ENCODE results near the gene NLRC5.

Gene NLRC5

GRCh38 chr16:57026778-57027062 lies 37.4 kb downstream of the NLRC5 start:
- H3K4me1 ChIP-seq (ENCODE audit: control insufficient read depth, insufficient read depth, low read length, poor library complexity, severe bottlenecking), result no peaks in the 10 kb centered on the region
- H3K36me3 ChIP-seq (ENCODE audit: control insufficient read depth, insufficient read depth, low read length), result no peaks in the 10 kb centered on the region
- no peak overlapping the region for H3K27ac ChIP-seq (ENCODE audit: low read depth, low read length, severe bottlenecking)
- H3K9me3 ChIP-seq (ENCODE audit: control insufficient read depth, low read length), result no peaks in the 10 kb centered on the region
- H3K4me3 ChIP-seq (ENCODE audit: extremely low read depth, insufficient read depth, low read length, poor library complexity, severe bottlenecking), result no peak overlapping the region
- 80 to 90% methylated on average over 1 of the region's 3 CpGs for WGBS, 2 experiments (ENCODE audit: insufficient coverage in 2 of 2)

- Histone ChIP-seq H3K36me3 (ENCODE audit: control insufficient read depth, insufficient read depth, low read length) (no peaks in the 10 kb centered on the region), H3K9me3 (ENCODE audit: control insufficient read depth, low read length) (no peaks in the 10 kb centered on the region), H3K27ac (ENCODE audit: low read depth, low read length, severe bottlenecking) (no peak overlapping the region), H3K4me3 (ENCODE audit: extremely low read depth, insufficient read depth, low read length, poor library complexity, severe bottlenecking) (no peak overlapping the region), H3K4me1 (ENCODE audit: control insufficient read depth, insufficient read depth, low read length, poor library complexity, severe bottlenecking) (no peaks in the 10 kb centered on the region)
- 82% methylated on average over 2 of the region's 2 CpGs; no CpG with 5 or more reads in 1 of the 2 experiments for WGBS, 2 experiments (ENCODE audit: insufficient coverage in 2 of 2)
These were observed 37.7 kb downstream of the NLRC5 start for GRCh38 chr16:57027067-57027466.

DNA sequence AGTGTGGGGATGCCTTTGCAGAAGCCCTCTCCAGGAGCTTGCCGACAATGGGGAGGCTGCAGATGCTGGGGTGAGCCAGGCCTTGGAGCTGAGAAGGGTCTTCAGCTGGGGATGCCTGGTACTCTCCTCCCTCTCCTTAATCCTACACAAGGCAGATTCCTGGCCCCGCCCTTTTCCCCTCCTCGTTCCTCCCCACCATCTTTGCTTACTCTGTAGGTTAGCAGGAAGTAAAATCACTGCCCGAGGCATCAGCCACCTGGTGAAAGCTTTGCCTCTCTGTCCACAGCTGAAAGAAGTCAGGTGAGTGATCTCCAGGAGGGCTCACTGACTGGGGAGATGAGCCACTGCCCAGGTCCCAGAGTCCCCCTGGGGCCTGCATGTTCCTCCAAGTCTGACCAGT lies 38.7 kb downstream of the NLRC5 start:
- H3K9me3 ChIP-seq (ENCODE audit: control insufficient read depth, low read length), result no peaks in the 10 kb centered on the region
- 75 to 100% methylated on average over 1 to 3 of the region's 4 CpGs for WGBS, 2 experiments (ENCODE audit: insufficient coverage in 2 of 2)
- H3K4me3 ChIP-seq (ENCODE audit: extremely low read depth, insufficient read depth, low read length, poor library complexity, severe bottlenecking), result no peak overlapping the region
- no peak overlapping the region for H3K27ac ChIP-seq (ENCODE audit: low read depth, low read length, severe bottlenecking)
- H3K36me3 ChIP-seq (ENCODE audit: control insufficient read depth, insufficient read depth, low read length), result no peaks in the 10 kb centered on the region
- no peaks in the 10 kb centered on the region for H3K4me1 ChIP-seq (ENCODE audit: control insufficient read depth, insufficient read depth, low read length, poor library complexity, severe bottlenecking)

GRCh38 chr16:57029161-57030160 lies 40.1 kb downstream of the NLRC5 start:
- Histone ChIP-seq H3K9me3 (ENCODE audit: control insufficient read depth, low read length) (no peaks in the 10 kb centered on the region), H3K4me3 (ENCODE audit: extremely low read depth, insufficient read depth, low read length, poor library complexity, severe bottlenecking) (no peak overlapping the region), H3K36me3 (ENCODE audit: control insufficient read depth, insufficient read depth, low read length) (no peaks in the 10 kb centered on the region), H3K27ac (ENCODE audit: low read depth, low read length, severe bottlenecking) (no peak overlapping the region), H3K4me1 (ENCODE audit: control insufficient read depth, insufficient read depth, low read length, poor library complexity, severe bottlenecking) (no peaks in the 10 kb centered on the region)
- 95% methylated on average over 14 to 15 of the region's 16 CpGs for WGBS, 2 experiments (ENCODE audit: insufficient coverage in 2 of 2)

DNA sequence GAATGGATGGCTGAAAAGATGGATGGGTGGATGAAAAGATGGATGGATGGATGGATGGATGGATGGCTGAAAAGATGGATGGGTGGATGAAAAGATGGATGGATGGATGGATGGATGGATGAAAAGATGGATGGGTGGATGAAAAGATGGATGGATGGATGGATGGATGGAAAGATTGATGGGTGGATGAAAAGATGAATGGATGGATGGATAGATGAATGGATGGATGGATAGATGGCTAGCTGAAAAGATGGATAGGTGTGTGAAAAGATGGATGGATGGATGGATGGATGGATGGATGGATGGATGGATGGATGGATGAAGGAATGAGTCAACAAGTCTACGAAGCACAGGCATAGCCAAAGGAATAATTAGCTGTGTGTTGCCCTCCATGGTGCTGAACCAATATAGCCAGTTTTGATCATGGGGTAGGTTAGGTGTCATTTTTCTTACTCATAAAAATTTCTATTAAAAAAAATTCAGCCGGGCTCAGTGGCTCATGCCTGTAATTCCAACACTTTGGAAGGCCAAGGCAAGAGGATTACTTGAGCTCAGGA lies 41.1 kb downstream of the NLRC5 start:
- Histone ChIP-seq H3K4me3 (ENCODE audit: extremely low read depth, insufficient read depth, low read length, poor library complexity, severe bottlenecking) (no peak overlapping the region), H3K4me1 (ENCODE audit: control insufficient read depth, insufficient read depth, low read length, poor library complexity, severe bottlenecking) (no peaks in the 10 kb centered on the region), H3K9me3 (ENCODE audit: control insufficient read depth, low read length) (no peaks in the 10 kb centered on the region), H3K36me3 (ENCODE audit: control insufficient read depth, insufficient read depth, low read length) (no peaks in the 10 kb centered on the region), H3K27ac (ENCODE audit: low read depth, low read length, severe bottlenecking) (no peak overlapping the region)
- 100% methylated on average over 2 of the region's 2 CpGs for WGBS, 2 experiments (ENCODE audit: insufficient coverage in 2 of 2)

- no peak overlapping the region for H3K27ac ChIP-seq (ENCODE audit: low read depth, low read length, severe bottlenecking)
- 80 to 83% methylated on average over 2 to 3 of the region's 4 CpGs for WGBS, 2 experiments (ENCODE audit: insufficient coverage in 2 of 2)
- no peaks in the 10 kb centered on the region for H3K36me3 ChIP-seq (ENCODE audit: control insufficient read depth, insufficient read depth, low read length)
- no peaks in the 10 kb centered on the region for H3K9me3 ChIP-seq (ENCODE audit: control insufficient read depth, low read length)
- no peak overlapping the region for H3K4me3 ChIP-seq (ENCODE audit: extremely low read depth, insufficient read depth, low read length, poor library complexity, severe bottlenecking)
- no peaks in the 10 kb centered on the region for H3K4me1 ChIP-seq (ENCODE audit: control insufficient read depth, insufficient read depth, low read length, poor library complexity, severe bottlenecking)
These were observed 41.8 kb downstream of the NLRC5 start for GRCh38 chr16:57031156-57031555.

DNA sequence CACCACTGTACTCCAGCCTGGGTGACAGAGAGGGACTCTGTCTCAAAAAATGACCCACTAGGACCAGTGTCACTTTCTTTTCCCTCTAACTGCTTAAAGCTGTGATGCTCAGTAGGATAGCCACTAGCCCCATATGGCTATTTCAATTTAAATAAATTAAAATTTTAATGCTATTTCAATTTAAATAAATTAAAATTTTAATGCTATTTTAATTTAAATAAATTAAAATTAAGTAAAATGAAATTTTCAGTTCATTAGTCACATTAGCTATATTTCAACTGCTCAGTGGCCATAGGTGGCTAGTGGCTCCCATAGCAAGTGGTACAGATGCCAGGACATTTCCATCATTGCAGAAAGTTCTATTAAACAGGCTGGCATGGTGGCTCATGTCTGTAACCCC lies 43.0 kb downstream of the NLRC5 start:
- Histone ChIP-seq H3K9me3 (ENCODE audit: control insufficient read depth, low read length) (no peaks in the 10 kb centered on the region), H3K27ac (ENCODE audit: low read depth, low read length, severe bottlenecking) (no peak overlapping the region), H3K4me1 (ENCODE audit: control insufficient read depth, insufficient read depth, low read length, poor library complexity, severe bottlenecking) (peaks cover 3% of the 10 kb centered on the region), H3K36me3 (ENCODE audit: control insufficient read depth, insufficient read depth, low read length) (no peaks in the 10 kb centered on the region), H3K4me3 (ENCODE audit: extremely low read depth, insufficient read depth, low read length, poor library complexity, severe bottlenecking) (no peak overlapping the region)

DNA sequence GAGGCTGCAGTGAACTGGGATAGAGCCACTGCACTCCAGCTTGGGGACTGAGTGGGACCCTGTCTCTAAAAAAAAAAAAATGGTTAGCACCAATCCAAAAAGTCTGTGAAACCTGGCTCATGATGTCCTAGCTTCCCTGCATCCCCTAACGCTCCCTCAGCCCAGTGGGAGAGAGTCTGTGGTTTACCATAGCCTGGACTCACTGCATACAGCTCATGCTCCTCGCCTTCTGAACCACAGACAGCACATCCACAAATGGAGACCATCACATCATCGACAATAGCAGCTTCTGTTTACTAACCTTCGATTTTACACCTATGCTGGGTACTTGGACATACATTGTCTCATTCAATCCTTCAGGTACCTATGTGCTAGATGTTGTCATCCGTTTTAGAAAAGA lies 43.6 kb downstream of the NLRC5 start:
- no peaks in the 10 kb centered on the region for H3K36me3 ChIP-seq (ENCODE audit: control insufficient read depth, insufficient read depth, low read length)
- no peak overlapping the region for H3K4me3 ChIP-seq (ENCODE audit: extremely low read depth, insufficient read depth, low read length, poor library complexity, severe bottlenecking)
- H3K27ac ChIP-seq (ENCODE audit: low read depth, low read length, severe bottlenecking), result no peak overlapping the region
- 85 to 91% methylated on average over 5 of the region's 5 CpGs for WGBS, 2 experiments (ENCODE audit: insufficient coverage in 2 of 2)
- peaks cover 4% of the 10 kb centered on the region for H3K4me1 ChIP-seq (ENCODE audit: control insufficient read depth, insufficient read depth, low read length, poor library complexity, severe bottlenecking)
- H3K9me3 ChIP-seq (ENCODE audit: control insufficient read depth, low read length), result no peaks in the 10 kb centered on the region

DNA sequence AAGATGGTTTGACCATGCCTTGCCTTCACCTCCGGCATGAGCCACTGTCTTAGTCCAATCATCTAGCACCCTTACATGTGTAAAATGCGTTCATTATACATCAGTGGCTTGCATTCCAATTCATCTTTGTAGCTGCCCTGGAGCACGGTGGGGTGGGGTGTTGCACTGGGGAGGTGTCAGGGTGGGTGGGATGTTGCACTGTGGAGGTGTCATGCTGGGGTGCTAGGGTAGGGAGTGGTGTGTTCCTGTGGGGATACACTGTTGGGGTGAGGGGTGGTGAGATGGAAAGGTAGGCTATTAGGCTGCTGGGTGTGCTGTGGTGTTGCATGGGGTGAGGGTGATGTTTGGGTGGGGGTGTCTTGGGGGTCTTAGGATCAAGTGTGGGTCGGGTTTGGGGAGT lies 47.0 kb downstream of the NLRC5 start:
- Histone ChIP-seq H3K9me3 (ENCODE audit: control insufficient read depth, low read length) (no peaks in the 10 kb centered on the region), H3K4me3 (ENCODE audit: extremely low read depth, insufficient read depth, low read length, poor library complexity, severe bottlenecking) (no peak overlapping the region), H3K36me3 (ENCODE audit: control insufficient read depth, insufficient read depth, low read length) (no peaks in the 10 kb centered on the region), H3K27ac (ENCODE audit: low read depth, low read length, severe bottlenecking) (no peak overlapping the region), H3K4me1 (ENCODE audit: control insufficient read depth, insufficient read depth, low read length, poor library complexity, severe bottlenecking) (peaks cover 4% of the 10 kb centered on the region)
- 86% methylated on average over 2 to 3 of the region's 4 CpGs for WGBS, 2 experiments (ENCODE audit: insufficient coverage in 2 of 2)

GRCh38 chr16:57036945-57037344 lies 47.6 kb downstream of the NLRC5 start:
- Histone ChIP-seq H3K9me3 (ENCODE audit: control insufficient read depth, low read length) (no peaks in the 10 kb centered on the region), H3K27ac (ENCODE audit: low read depth, low read length, severe bottlenecking) (no peak overlapping the region), H3K4me1 (ENCODE audit: control insufficient read depth, insufficient read depth, low read length, poor library complexity, severe bottlenecking) (peaks cover 4% of the 10 kb centered on the region), H3K36me3 (ENCODE audit: control insufficient read depth, insufficient read depth, low read length) (no peaks in the 10 kb centered on the region), H3K4me3 (ENCODE audit: extremely low read depth, insufficient read depth, low read length, poor library complexity, severe bottlenecking) (no peak overlapping the region)
- 74 to 79% methylated on average over 7 of the region's 7 CpGs for WGBS, 2 experiments (ENCODE audit: insufficient coverage in 2 of 2)

DNA sequence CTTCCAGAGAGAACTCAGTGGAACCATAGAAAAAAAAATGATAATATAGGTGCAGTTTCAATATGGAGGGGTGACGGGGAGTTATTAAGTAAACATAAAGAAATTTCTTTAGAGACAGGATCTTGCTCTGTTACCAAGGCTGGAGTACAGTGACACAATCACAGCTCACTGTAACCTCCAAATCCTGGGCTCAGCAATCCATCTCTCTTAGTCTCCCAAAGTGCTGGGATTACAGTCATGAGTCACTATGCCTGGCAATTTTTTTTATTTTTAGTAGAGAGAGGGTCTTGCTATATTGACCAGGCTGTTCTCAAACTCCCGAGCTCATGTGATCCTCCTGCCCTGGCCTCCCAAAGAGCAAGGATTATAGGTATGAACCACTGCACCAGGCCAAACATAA lies 48.8 kb downstream of the NLRC5 start:
- Histone ChIP-seq H3K36me3 (ENCODE audit: control insufficient read depth, insufficient read depth, low read length) (no peaks in the 10 kb centered on the region), H3K9me3 (ENCODE audit: control insufficient read depth, low read length) (no peaks in the 10 kb centered on the region), H3K27ac (ENCODE audit: low read depth, low read length, severe bottlenecking) (no peak overlapping the region), H3K4me1 (ENCODE audit: control insufficient read depth, insufficient read depth, low read length, poor library complexity, severe bottlenecking) (peaks cover 4% of the 10 kb centered on the region), H3K4me3 (ENCODE audit: extremely low read depth, insufficient read depth, low read length, poor library complexity, severe bottlenecking) (no peak overlapping the region)
- WGBS, 2 experiments (ENCODE audit: insufficient coverage in 2 of 2), result no CpG with 5 or more reads among the region's 2 CpGs
